ENCODE results near the gene PRAME. TPM values are rescaled to one million over a fixed set of nuclear protein-coding genes. Genes with fewer than 3 reads are reported as not detected.
A peak's percentile ranks its signal among the peaks of the same experiment; 100 is the strongest.
"Not testable (repeated sequence)": the region's sequence is repeated elsewhere in the genome, so short reads cannot be mapped to it uniquely, and the experiment has no call there.

Gene PRAME
- total and polyA plus RNA-seq, 8 donors: not detected

DNA sequence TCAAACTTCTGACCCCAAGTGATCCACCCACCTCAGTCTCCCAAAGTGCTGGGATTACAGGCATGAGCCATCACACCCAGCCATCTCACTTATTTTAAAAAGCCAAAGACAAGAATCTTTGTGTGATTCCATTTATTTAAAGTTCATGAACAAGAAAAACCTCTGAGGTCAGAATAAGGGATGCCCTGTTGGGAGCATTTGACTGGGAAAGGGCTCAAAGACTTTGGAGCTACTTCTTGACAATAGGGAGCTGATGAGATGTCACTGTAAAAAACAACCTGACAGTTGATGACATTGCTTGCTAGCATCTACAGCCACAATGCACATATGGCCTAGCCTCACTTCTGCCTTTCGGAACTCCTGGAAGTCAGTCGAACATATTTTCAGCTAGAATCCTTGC lies 45.4 kb downstream of the PRAME start:
- no peaks in the 10 kb centered on the region for H3K36me3 ChIP-seq
- intact Hi-C loops (cut with DNase I): no loop called here
- peaks cover 0 to 49% of the 10 kb centered on the region in 2 donors for H3K27me3 ChIP-seq
- peaks cover 0 to 12% of the 10 kb centered on the region in 2 donors for H3K9me3 ChIP-seq
- DNase-seq (no peak), ATAC-seq (no peak)
- no peak overlapping the region for H3K27ac ChIP-seq
- TF ChIP-seq, protein P1, sequence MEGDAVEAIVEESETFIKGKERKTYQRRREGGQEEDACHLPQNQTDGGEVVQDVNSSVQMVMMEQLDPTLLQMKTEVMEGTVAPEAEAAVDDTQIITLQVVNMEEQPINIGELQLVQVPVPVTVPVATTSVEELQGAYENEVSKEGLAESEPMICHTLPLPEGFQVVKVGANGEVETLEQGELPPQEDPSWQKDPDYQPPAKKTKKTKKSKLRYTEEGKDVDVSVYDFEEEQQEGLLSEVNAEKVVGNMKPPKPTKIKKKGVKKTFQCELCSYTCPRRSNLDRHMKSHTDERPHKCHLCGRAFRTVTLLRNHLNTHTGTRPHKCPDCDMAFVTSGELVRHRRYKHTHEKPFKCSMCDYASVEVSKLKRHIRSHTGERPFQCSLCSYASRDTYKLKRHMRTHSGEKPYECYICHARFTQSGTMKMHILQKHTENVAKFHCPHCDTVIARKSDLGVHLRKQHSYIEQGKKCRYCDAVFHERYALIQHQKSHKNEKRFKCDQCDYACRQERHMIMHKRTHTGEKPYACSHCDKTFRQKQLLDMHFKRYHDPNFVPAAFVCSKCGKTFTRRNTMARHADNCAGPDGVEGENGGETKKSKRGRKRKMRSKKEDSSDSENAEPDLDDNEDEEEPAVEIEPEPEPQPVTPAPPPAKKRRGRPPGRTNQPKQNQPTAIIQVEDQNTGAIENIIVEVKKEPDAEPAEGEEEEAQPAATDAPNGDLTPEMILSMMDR (IDR thresholded peaks at IDR 0.05): no peak
- no peak overlapping the region for H3K4me3 ChIP-seq
- peaks cover 0 to 2% of the 10 kb centered on the region in 2 donors for H3K4me1 ChIP-seq

- Histone ChIP-seq H3K9me3 (peaks cover 0 to 12% of the 10 kb centered on the region in 2 donors), H3K27ac (no peak overlapping the region), H3K36me3 (no peaks in the 10 kb centered on the region), H3K27me3 (peaks cover 0 to 55% of the 10 kb centered on the region in 2 donors), H3K4me1 (peaks cover 3 to 9% of the 10 kb centered on the region in 2 donors), H3K4me3 (no peak overlapping the region)
- TF ChIP-seq, protein P1 (IDR thresholded peaks at IDR 0.05): no peak
- ATAC-seq (no peak), DNase-seq (no peak)
- intact Hi-C loops (cut with DNase I): no loop called here
Measured at GRCh38 chr22:22512951-22513350, 46.1 kb downstream of the PRAME start.

DNA sequence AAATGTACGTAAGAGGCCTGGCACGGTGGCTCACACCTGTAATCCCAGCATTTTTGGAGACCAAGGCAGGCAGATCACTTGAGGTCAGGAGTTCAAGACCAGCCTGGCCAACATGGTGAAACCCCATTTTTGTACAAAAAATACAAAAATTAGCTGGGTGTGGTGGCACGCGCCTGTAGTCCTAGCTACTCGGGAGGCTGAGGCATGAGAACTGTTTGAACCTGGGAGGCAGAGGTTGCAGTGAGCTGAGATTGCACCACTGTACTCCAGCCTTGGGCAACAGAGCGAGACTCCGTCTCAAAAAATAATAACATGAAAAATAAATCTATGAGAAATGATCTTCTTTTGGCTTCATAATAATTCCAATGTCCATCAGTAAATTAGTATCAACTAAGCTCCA lies 48.2 kb downstream of the PRAME start:
- not testable (repeated sequence) for H3K27ac ChIP-seq, ATAC-seq
- H3K27me3 ChIP-seq: peaks cover 0 to 59% of the 10 kb centered on the region in 2 donors

DNA sequence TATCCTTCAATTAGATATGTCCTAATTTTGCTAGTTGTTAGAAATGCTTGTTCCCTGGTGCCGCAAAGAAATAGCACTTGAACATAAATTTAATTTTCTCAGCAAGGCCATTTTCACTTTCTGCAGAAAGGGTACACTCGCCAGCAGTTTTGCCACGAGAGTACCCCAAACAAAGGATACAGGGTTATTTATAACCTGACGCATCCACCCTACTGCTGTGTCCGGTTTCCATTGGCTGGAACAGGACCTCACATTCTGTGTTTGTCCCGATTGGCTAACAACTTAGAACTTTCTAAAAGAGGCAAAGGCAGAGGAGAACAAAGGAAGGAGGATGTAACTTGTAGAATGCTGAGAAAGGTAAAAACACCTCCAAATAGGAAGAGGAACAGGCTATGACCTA lies 49.2 kb downstream of the PRAME start:
- intact Hi-C loops (cut with DNase I); DNase-seq; ATAC-seq; H3K36me3 ChIP-seq; H3K4me3 ChIP-seq; H3K27ac ChIP-seq: not testable (repeated sequence)
- H3K4me1 ChIP-seq: peaks cover 3 to 11% of the 10 kb centered on the region in 2 donors
- H3K27me3 ChIP-seq: peaks cover 0 to 54% of the 10 kb centered on the region in 2 donors
- H3K9me3 ChIP-seq: peaks cover 0 to 12% of the 10 kb centered on the region in 2 donors

More for the DNA sequence above, 48.2 kb downstream of the PRAME start:
- H3K9me3 ChIP-seq: peaks cover 0 to 12% of the 10 kb centered on the region in 2 donors
- H3K4me3 ChIP-seq; H3K36me3 ChIP-seq; intact Hi-C loops (cut with DNase I); DNase-seq: not testable (repeated sequence)
- H3K4me1 ChIP-seq: peaks cover 3 to 11% of the 10 kb centered on the region in 2 donors

GRCh38 chr22:22508274-22509176 lies 50.5 kb downstream of the PRAME start, which contains the start of gene ZNF280B:
TSS of gene ZNF280B (minus strand) at chr22:22508742. CDS start at chr22:22489398, 19,344 bp downstream.
- H3K36me3 ChIP-seq: no peaks in the 10 kb centered on the region
- TF ChIP-seq, protein P1 (IDR thresholded peaks at IDR 0.05): peak; percentile 24 to 25
- H3K4me3 ChIP-seq: peak within 1 kb of the TSS; percentile 44 to 46
- intact Hi-C loops (cut with DNase I): no loop called here
- peaks cover 0 to 42% of the 10 kb centered on the region in 2 donors for H3K27me3 ChIP-seq
- H3K27ac ChIP-seq: no peak within 1 kb of the TSS
- DNase-seq (peak; percentile 55 to 87 (median 72)), ATAC-seq (peak; percentile 99)
- H3K9me3 ChIP-seq: peaks cover 0 to 12% of the 10 kb centered on the region in 2 donors
- peaks cover 3 to 11% of the 10 kb centered on the region in 2 donors for H3K4me1 ChIP-seq

GRCh38 chr22:22507743-22508273 lies 51.3 kb downstream of the PRAME start:
- ATAC-seq (peak; percentile 10), DNase-seq (no peak)
- TF ChIP-seq, protein P1 (IDR thresholded peaks at IDR 0.05): no peak
- peaks cover 0 to 34% of the 10 kb centered on the region in 2 donors for H3K27me3 ChIP-seq
- intact Hi-C loops (cut with DNase I): no loop called here
- H3K36me3 ChIP-seq: no peaks in the 10 kb centered on the region
- H3K4me3 ChIP-seq: peak overlapping the region; percentile 44 to 46
- peaks cover 0 to 12% of the 10 kb centered on the region in 2 donors for H3K9me3 ChIP-seq
- H3K4me1 ChIP-seq: peaks cover 3 to 11% of the 10 kb centered on the region in 2 donors
- H3K27ac ChIP-seq: no peak overlapping the region

Data from left lung (tissue), 10 donors.